Suprapubic skin (tissue), 4 donors: ENCODE results near the gene ABCA8. TPM values are rescaled to one million over a fixed set of nuclear protein-coding genes. Genes with fewer than 3 reads are reported as not detected.
"Not testable (repeated sequence)": the region's sequence is repeated elsewhere in the genome, so short reads cannot be mapped to it uniquely, and the experiment has no call there.

Experiments
- DNase-seq, 2 donors: peaks; one replicate each; pipeline ENCODE4 v3.0.0-alpha.2; 2019; ENCODE audit warnings: low spot score in 2 of 2
- H3K27ac ChIP-seq: fragments of 200-600 bp; sonication (generic); one replicate; pipeline ENCODE4 v1.5.1; 2019
- H3K27me3 ChIP-seq: fragments of 200-600 bp; sonication (generic); one replicate; pipeline ENCODE4 v1.5.1; 2019
- H3K36me3 ChIP-seq: fragments of 200-600 bp; sonication (generic); one replicate; pipeline ENCODE4 v1.5.1; 2019
- H3K4me1 ChIP-seq: fragments of 200-600 bp; sonication (generic); one replicate; pipeline ENCODE4 v1.5.1; 2019
- H3K4me3 ChIP-seq: fragments of 200-600 bp; sonication (generic); one replicate; pipeline ENCODE4 v1.5.1; 2019; ENCODE audit warnings: mild to moderate bottlenecking
- H3K9me3 ChIP-seq: fragments of 200-600 bp; sonication (generic); one replicate; pipeline ENCODE4 v1.5.1; 2019
- CTCF ChIP-seq, 2 donors: fragments of 200-600 bp in 1 of 2; fragments of 450-650 bp in 1 of 2; sonication (generic) in 1 of 2; IDR thresholded peaks; one replicate each; pipeline ENCODE4 v1.5.1; 2016 to 2019; ENCODE audit warnings: antibody characterized with exemption in 2 of 2, mild to moderate bottlenecking in 1 of 2, moderate library complexity in 1 of 2
- EP300 ChIP-seq: sonication (generic); formaldehyde crosslinking; IDR thresholded peaks from one replicate; pipeline ENCODE4 v1.6.1; 2017; ENCODE audit warnings: antibody characterized with exemption
- POLR2A ChIP-seq, 2 donors: fragments of 450-650 bp; IDR thresholded peaks; one replicate each; pipeline ENCODE4 v1.6.1; 2017; ENCODE audit warnings: antibody characterized with exemption in 2 of 2, mild to moderate bottlenecking in 2 of 2, moderate library complexity in 2 of 2
- POLR2AphosphoS5 ChIP-seq, 3 donors: sonication (generic); formaldehyde crosslinking; IDR thresholded peaks; one replicate each; pipeline ENCODE4 v1.6.1; 2017; ENCODE audit warnings: antibody characterized with exemption in 3 of 3
- WGBS: methylation state at CpG from one replicate; pipeline ENCODE4 v1.1.5; 2018; 5-methylcytosine and 5-hydroxymethylcytosine counted together
- total RNA-seq, 4 donors: library from RNA; depleted of rRNA; stranded (reverse); fragments of >200 nt; gene quantifications; one replicate each; pipeline ENCODE4 v1.1.0, GENCODE V29; 2016

Gene ABCA8
- total RNA-seq, 4 donors from 2014 or later = 5.5 to 16.7 (median 8.4) TPM

DNA sequence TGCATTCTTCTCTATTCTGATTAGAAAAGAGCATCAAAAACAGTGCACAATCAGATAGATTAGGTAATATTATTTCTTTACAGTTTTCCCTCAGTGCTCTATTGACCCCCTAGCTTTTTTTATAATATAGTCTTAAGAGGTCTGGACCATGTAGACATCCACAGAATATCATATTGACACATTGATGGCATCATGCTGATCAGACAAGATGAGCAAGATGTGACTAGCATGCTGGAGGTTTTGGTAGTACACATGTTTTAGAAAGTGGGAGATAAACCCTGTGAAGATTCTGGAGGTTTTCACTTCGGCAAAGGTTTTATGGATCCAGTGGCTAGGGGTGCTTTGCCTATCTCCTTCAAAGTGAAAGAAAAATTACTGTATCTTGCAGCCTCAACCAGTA lies 2.8 kb upstream of the ABCA8 start:
- no peaks in the 10 kb centered on the region for H3K9me3 ChIP-seq
- 79% methylated on average over 1 of the region's 1 CpG for WGBS
- TF ChIP-seq EP300 = no peak
- TF ChIP-seq CTCF (IDR thresholded peaks at IDR 0.05) = no peak
- no peak for TF ChIP-seq POLR2AphosphoS5 (IDR thresholded peaks at IDR 0.05)
- TF ChIP-seq POLR2A (IDR thresholded peaks at IDR 0.05) = no peak
- no peaks in the 10 kb centered on the region for H3K36me3 ChIP-seq
- H3K4me3 ChIP-seq = no peak overlapping the region
- no peak for DNase-seq
- H3K27ac ChIP-seq = no peak overlapping the region
- H3K4me1 ChIP-seq = peaks cover 10% of the 10 kb centered on the region
- no peaks in the 10 kb centered on the region for H3K27me3 ChIP-seq

GRCh38 chr17:68954146-68954896 lies 871 bp downstream of the ABCA8 start:
- Histone ChIP-seq H3K36me3 (no peaks in the 10 kb centered on the region), H3K4me1 (peaks cover 3% of the 10 kb centered on the region), H3K27ac (peak overlapping the region; percentile 30), H3K9me3 (no peaks in the 10 kb centered on the region), H3K4me3 (peak overlapping the region; percentile 33), H3K27me3 (no peaks in the 10 kb centered on the region)
- WGBS = 44% methylated on average over 4 of the region's 4 CpGs
- DNase-seq = no peak
- TF ChIP-seq POLR2AphosphoS5 (IDR thresholded peaks at IDR 0.05) = no peak
- TF ChIP-seq CTCF (IDR thresholded peaks at IDR 0.05) = no peak
- no peak for TF ChIP-seq EP300
- TF ChIP-seq POLR2A (IDR thresholded peaks at IDR 0.05) = no peak

- WGBS = 82% methylated on average over 4 of the region's 4 CpGs
- Histone ChIP-seq H3K4me3 (peak overlapping the region; percentile 33), H3K27ac (no peak overlapping the region)
Observed at GRCh38 chr17:68953340-68953997, 1.7 kb downstream of the ABCA8 start.

DNA sequence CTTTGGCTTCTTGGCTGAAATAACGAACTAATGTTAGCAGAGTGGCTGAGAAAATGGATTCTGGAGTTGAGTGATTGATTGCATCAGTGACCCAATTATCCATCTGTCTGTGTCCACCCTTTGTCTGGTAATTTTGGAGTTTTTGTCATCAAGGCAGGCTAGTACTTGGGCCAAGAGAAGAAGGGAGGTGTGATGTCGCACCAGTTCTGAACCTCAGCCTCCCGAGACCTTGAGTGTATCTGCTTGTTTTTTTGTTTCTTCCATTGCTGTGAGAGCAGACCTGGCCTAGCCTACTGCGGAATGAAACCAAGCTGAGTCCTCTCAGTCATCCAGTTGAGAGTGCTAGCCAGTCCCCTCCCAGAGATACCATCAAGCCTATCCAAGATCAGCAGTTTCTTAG lies 4.5 kb downstream of the ABCA8 start:
- no peak for TF ChIP-seq POLR2AphosphoS5 (IDR thresholded peaks at IDR 0.05)
- TF ChIP-seq CTCF (IDR thresholded peaks at IDR 0.05) = no peak
- no peak for TF ChIP-seq EP300
- no peak for TF ChIP-seq POLR2A (IDR thresholded peaks at IDR 0.05)
- H3K27ac ChIP-seq = no peak overlapping the region
- WGBS = 80% methylated on average over 4 of the region's 4 CpGs
- H3K36me3 ChIP-seq = no peaks in the 10 kb centered on the region
- no peaks in the 10 kb centered on the region for H3K27me3 ChIP-seq
- DNase-seq = no peak
- peaks cover 3% of the 10 kb centered on the region for H3K4me1 ChIP-seq
- no peaks in the 10 kb centered on the region for H3K9me3 ChIP-seq
- H3K4me3 ChIP-seq = no peak overlapping the region

More at GRCh38 chr17:68953340-68953997, 1.7 kb downstream of the ABCA8 start:
- Histone ChIP-seq H3K4me1 (peaks cover 3% of the 10 kb centered on the region), H3K9me3 (no peaks in the 10 kb centered on the region), H3K27me3 (no peaks in the 10 kb centered on the region), H3K36me3 (no peaks in the 10 kb centered on the region)
- no peak for DNase-seq
- TF ChIP-seq CTCF (IDR thresholded peaks at IDR 0.05) = no peak
- no peak for TF ChIP-seq POLR2A (IDR thresholded peaks at IDR 0.05)
- no peak for TF ChIP-seq POLR2AphosphoS5 (IDR thresholded peaks at IDR 0.05)
- no peak for TF ChIP-seq EP300

DNA sequence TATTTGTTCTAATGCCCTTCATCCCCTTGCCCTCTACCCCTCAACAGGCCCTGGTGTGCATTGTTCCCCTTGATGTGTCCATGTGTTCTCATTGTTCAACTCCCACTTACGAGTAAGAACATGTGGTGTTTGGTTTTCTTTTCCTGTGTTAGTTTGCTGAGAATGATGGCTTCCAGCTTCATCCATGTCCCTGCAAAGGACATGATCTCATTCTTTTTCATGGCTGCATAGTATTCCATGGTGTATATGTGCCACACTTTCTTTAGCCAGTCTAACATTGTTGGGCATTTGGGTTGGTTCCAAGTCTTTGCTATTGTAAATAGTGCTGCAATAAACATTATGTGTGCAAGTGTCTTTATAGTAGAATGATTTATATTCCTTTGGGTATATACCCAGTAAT lies 7.3 kb downstream of the ABCA8 start:
- not testable (repeated sequence) for H3K36me3 ChIP-seq, H3K4me1 ChIP-seq, H3K27ac ChIP-seq, H3K4me3 ChIP-seq, H3K9me3 ChIP-seq, DNase-seq, H3K27me3 ChIP-seq
- WGBS = 90% methylated on average over 1 of the region's 1 CpG
